GM12878 (cell line): ENCODE results near the gene HPD. TPM values are rescaled to one million over a fixed set of nuclear protein-coding genes. Genes with fewer than 3 reads are reported as not detected.

Experiments used
- ATAC-seq: fragments of 200-7000 bp; cut with Tn5 transposase; 3 replicates; pipeline ENCODE4 v1.9.1; 2020; ENCODE audit warnings: mild to moderate bottlenecking, moderate library complexity
- BruUV-seq: library from RNA; stranded (reverse); fragments of 400-500 nt; replicated peaks from 2 replicates; lab custom pipeline; 2021; lab: Mats Ljungman, UMichigan
- CTCF ChIA-PET: fragments of 300-600 bp; sonication (Branson Sonifier 250); formaldehyde crosslinking; extraction: SDS; loops from one replicate; lab custom pipeline; 2021; ENCODE audit warnings: inconsistent platforms; lab: Yijun Ruan, JAX
- POLR2A ChIA-PET: fragments of 350-600 bp; formaldehyde crosslinking; extraction: SDS; loops from one replicate; lab custom pipeline; 2021; ENCODE audit warnings: inconsistent platforms; lab: Charles Lee
- RAD21 ChIA-PET: fragments of 300-600 bp; sonication (Branson Sonifier 250); formaldehyde crosslinking; loops from one replicate; lab custom pipeline; 2023; ENCODE audit warnings: antibody characterized with exemption; ENCODE audit not compliant: unreplicated experiment; lab: Charles Lee
- SMC1A ChIA-PET: fragments of 300-600 bp; sonication (Branson Sonifier 250); formaldehyde crosslinking; loops from one replicate; lab custom pipeline; 2023; ENCODE audit not compliant: unreplicated experiment, uncharacterized antibody; lab: Charles Lee
- DNase-seq: peaks from one replicate; pipeline ENCODE4 v3.0.0-alpha.2; 2011; ENCODE audit warnings: low read depth, low spot score
- FAIRE-seq: peaks from 3 replicates; lab custom pipeline; 2011; peaks lifted over from hg19 to GRCh38; lab: Jason Lieb, UNC
- H2AFZ ChIP-seq: 2 replicates; pipeline ENCODE4 v1.6.0; 2011; ENCODE audit warnings: low read depth, low read length, control low read depth; ENCODE audit not compliant: control insufficient read depth
- H3K27ac ChIP-seq: 2 replicates; pipeline ENCODE4 v1.5.1; 2011; ENCODE audit warnings: control low read depth; ENCODE audit not compliant: control insufficient read depth, insufficient read depth
- H3K27me3 ChIP-seq, 2 experiments: replicated peaks in 1 of 2; 2 replicates each; pipeline versions ENCODE4 v1.6.0 to v1.6.1; 2011; ENCODE audit warnings: low read length in 1 of 2; ENCODE audit not compliant: control insufficient read depth in 2 of 2, insufficient read depth in 2 of 2
- H3K36me3 ChIP-seq, 2 experiments: 2 replicates each; pipeline ENCODE4 v1.5.1; 2011; ENCODE audit warnings: low read length in 1 of 2; ENCODE audit not compliant: control insufficient read depth in 2 of 2, insufficient read depth in 2 of 2
- H3K4me1 ChIP-seq: 2 replicates; pipeline ENCODE4 v1.6.1; 2011; ENCODE audit warnings: mild to moderate bottlenecking, low read length, moderate library complexity, mixed read lengths; ENCODE audit not compliant: control insufficient read depth, insufficient read depth
- H3K4me2 ChIP-seq: 2 replicates; pipeline ENCODE4 v1.6.0; 2011; ENCODE audit warnings: control low read depth; ENCODE audit not compliant: control insufficient read depth, insufficient read depth
- H3K4me3 ChIP-seq: fragments of 200-600 bp; sonication (generic); 2 replicates; pipeline ENCODE4 v1.5.1; 2016
- H3K79me2 ChIP-seq: 2 replicates; pipeline ENCODE4 v1.6.0; 2011; ENCODE audit warnings: low read length; ENCODE audit not compliant: control insufficient read depth, insufficient read depth
- H3K9ac ChIP-seq: 2 replicates; pipeline ENCODE4 v1.8.0; 2011; ENCODE audit warnings: low read length, control low read depth, mixed read lengths; ENCODE audit not compliant: control insufficient read depth, insufficient read depth
- H3K9me3 ChIP-seq: replicated peaks from 3 replicates; pipeline ENCODE4 v1.5.1; 2011; ENCODE audit warnings: mild to moderate bottlenecking, low read length; ENCODE audit not compliant: control insufficient read depth, insufficient read depth
- H4K20me1 ChIP-seq: 2 replicates; pipeline ENCODE4 v1.6.0; 2011; ENCODE audit not compliant: control insufficient read depth, insufficient read depth
- CTCF ChIP-seq, 3 experiments: IDR thresholded peaks in 2 of 3; conservative IDR thresholded peaks in 1 of 3; 2 replicates each; pipeline ENCODE4 v1.5.1; 2011; ENCODE audit warnings: low read depth in 3 of 3, low read length in 3 of 3, mild to moderate bottlenecking in 3 of 3, control low read depth in 2 of 3, moderate library complexity in 2 of 3, inconsistent platforms in 1 of 3, mixed read lengths in 1 of 3; ENCODE audit not compliant: control insufficient read depth in 2 of 3, insufficient read depth in 1 of 3; ENCODE audit errors: extremely low read depth in 1 of 3
- NFYA ChIP-seq: IDR thresholded peaks from 2 replicates; pipeline ENCODE4 v1.6.1; 2011; ENCODE audit warnings: low read depth, mild to moderate bottlenecking, low read length, improper control_type of control experiment, borderline replicate concordance
- RAD21 ChIP-seq: IDR thresholded peaks from 2 replicates; pipeline ENCODE4 v1.6.1; 2011; ENCODE audit warnings: mild to moderate bottlenecking, low read depth, low read length, moderate library complexity; ENCODE audit not compliant: insufficient read depth
- RUNX3 ChIP-seq: IDR thresholded peaks from 2 replicates; pipeline ENCODE4 v1.6.1; 2012; ENCODE audit warnings: low read length, inconsistent platforms
- SMAD5 ChIP-seq: IDR thresholded peaks from 2 replicates; pipeline ENCODE4 v1.6.1; 2016; ENCODE audit warnings: antibody characterized with exemption, low read depth
- USF1 ChIP-seq: IDR thresholded peaks from 2 replicates; pipeline ENCODE4 v1.6.1; 2011; ENCODE audit warnings: borderline replicate concordance, low read depth, mild to moderate bottlenecking, moderate library complexity, mixed read lengths, low read length; ENCODE audit not compliant: insufficient read depth; ENCODE audit errors: extremely low read length
- ZNF592 ChIP-seq: fragments of 450-650 bp; IDR thresholded peaks from 2 replicates; pipeline ENCODE4 v1.6.1; 2017; ENCODE audit warnings: mild to moderate bottlenecking, moderate library complexity
- WGBS: methylation state at CpG from one replicate; pipeline ENCODE4 v1.1.6; 2016; ENCODE audit warnings: low lambda C conversion rate; ENCODE audit not compliant: insufficient replicate concordance, insufficient coverage; ENCODE audit errors: missing lambda C conversion rate; 5-methylcytosine and 5-hydroxymethylcytosine counted together
- in situ Hi-C: fragments of 300-500 bp; cut with MboI; formaldehyde crosslinking; loops from 9 replicates; pipeline ENCODE4 v1.14.3; 2018; ENCODE audit warnings: mixed read lengths
- intact Hi-C: fragments of 100-400 bp; cut with micrococcal nuclease; formaldehyde crosslinking; loops from one replicate; pipeline ENCODE4 v1.14.2; 2022; ENCODE audit not compliant: unreplicated experiment
- polyA plus RNA-seq, 11 experiments: library from polyadenylated mRNA; depleted of rRNA in 4 of 11; unstranded in 6 of 11; stranded (reverse) in 5 of 11; fragments of >200 nt; fragmentation: Nextera tagmentation in 4 of 11; fragmentation: Illumina TruSeq in 1 of 11; extraction: Ambion mirVana in 4 of 11; extraction: Trizol in 1 of 11; gene quantifications; 1 replicate in 1 of 11; 2 replicates in 10 of 11; pipeline versions ENCODE4 v1.2.1 to v1.2.3, GENCODE V29; 2011 to 2016; ENCODE audit warnings: inconsistent platforms in 2 of 11, missing spikeins in 2 of 11, low read depth in 1 of 11
- total RNA-seq, 4 experiments: library from RNA; depleted of rRNA in 3 of 4; stranded (reverse); fragments of >200 nt in 3 of 4; fragmentation: Illumina TruSeq in 1 of 4; extraction: Trizol in 1 of 4; gene quantifications; 2 replicates each; pipeline versions ENCODE4 v1.2.1 to v1.2.3, GENCODE V29; 2013 to 2021

HPD gene
- total and polyA plus RNA-seq, 10 of the 15 experiments (the other 5 are each of a cell fraction or from before 2014, with no cell fraction given): 0.04 to 0.69 (median 0.28) TPM; not detected in 7

DNA sequence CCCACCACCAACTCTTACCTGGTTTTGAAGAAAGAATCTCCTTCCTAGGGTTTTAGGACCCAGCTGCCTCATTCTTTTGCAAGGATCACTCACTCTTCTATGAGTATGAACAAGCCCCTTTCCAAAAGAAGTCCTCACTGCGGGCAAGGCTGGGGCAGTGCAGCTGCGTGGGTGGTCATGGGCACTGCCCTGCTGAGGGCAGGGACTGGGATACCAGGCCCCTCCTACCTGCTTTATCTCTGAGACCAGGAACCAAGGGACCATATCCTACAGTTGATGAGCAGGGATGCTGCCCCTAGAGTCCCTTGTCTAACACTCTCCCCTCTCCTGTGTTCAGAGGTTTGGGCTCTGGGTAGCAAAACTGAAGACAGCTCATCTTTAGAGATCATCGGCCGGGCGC lies 20.5 kb downstream of the HPD start (continued):
- TF ChIP-seq ZNF592 (no peak), NFYA (no peak), SMAD5 (no peak), RUNX3 (no peak)

GRCh38 chr12:121837680-121838079 lies 21.0 kb downstream of the HPD start:
- ChIA-PET SMC1A (interaction anchor here (1.1 to 2.1 kb wide), 3 partner anchors 26 to 43 kb away, joined by 4 to 7 read pairs (median 6); no protein-coding TSS in a partner anchor), RAD21 (interaction anchor here (0.6 to 2.2 kb wide), 5 partner anchors 26 to 125 kb away, joined by 3 to 8 read pairs (median 3); partner anchors contain the start of gene TMEM120B), CTCF (interaction anchor here (0.8 to 3.8 kb wide), 7 partner anchors 10 to 55 kb away, joined by 3 to 33 read pairs (median 5); partner anchors contain the start of gene RHOF), POLR2A (interaction anchor here (0.6 to 1.0 kb wide), 4 partner anchors 8 to 523 kb away, joined by 3 to 6 read pairs (median 4); no protein-coding TSS in a partner anchor)
- TF ChIP-seq RAD21: peak; percentile 8; the same call in 1 of the 2 replicates
- TF ChIP-seq USF1: no peak
- peak in 1 of 3 experiments; percentile 11; a peak in 1 of 6 replicates for TF ChIP-seq CTCF (IDR thresholded peaks at IDR 0.05 in 2 of 3, conservative IDR thresholded peaks at IDR 0.05 in 1 of 3; ENCODE audit: control insufficient read depth in 2 of 3, extremely low read depth in 1 of 3, insufficient read depth in 1 of 3, low read depth in 3 of 3, low read length in 3 of 3)
- Histone ChIP-seq H3K4me3 (no peak overlapping the region), H3K79me2 (no peaks in the 10 kb centered on the region), H3K36me3 (no peaks in the 10 kb centered on the region), H3K27ac (no peak overlapping the region), H3K4me2 (no peak overlapping the region), H4K20me1 (no peaks in the 10 kb centered on the region), H3K27me3 (no peaks in the 10 kb centered on the region), H3K9me3 (no peaks in the 10 kb centered on the region), H3K4me1 (peaks cover 3% of the 10 kb centered on the region; the same call in 1 of the 2 replicates), H3K9ac (no peak overlapping the region), H2AFZ (no peak overlapping the region)
- intact Hi-C loops: no loop called here
- WGBS: 11% methylated on average over 4 of the region's 4 CpGs
- ATAC-seq (no peak), DNase-seq (no peak), FAIRE-seq (no peak)
- no TSS peak for BruUV-seq
- in situ Hi-C loops: no loop called here
